ENCODE results near the gene SH3BP1. TPM values are rescaled to one million over a fixed set of nuclear protein-coding genes. Genes with fewer than 3 reads are reported as not detected.
"Not testable (repeated sequence)": the region's sequence is repeated elsewhere in the genome, so short reads cannot be mapped to it uniquely, and the experiment has no call there.

Gene SH3BP1
- polyA plus RNA-seq, 1 donor = 10.5 TPM

- peak; percentile 79 for DNase-seq (ENCODE audit: low read depth)
Observed at GRCh38 chr22:37633625-37634416, 5.6 kb upstream of the SH3BP1 start.

DNA sequence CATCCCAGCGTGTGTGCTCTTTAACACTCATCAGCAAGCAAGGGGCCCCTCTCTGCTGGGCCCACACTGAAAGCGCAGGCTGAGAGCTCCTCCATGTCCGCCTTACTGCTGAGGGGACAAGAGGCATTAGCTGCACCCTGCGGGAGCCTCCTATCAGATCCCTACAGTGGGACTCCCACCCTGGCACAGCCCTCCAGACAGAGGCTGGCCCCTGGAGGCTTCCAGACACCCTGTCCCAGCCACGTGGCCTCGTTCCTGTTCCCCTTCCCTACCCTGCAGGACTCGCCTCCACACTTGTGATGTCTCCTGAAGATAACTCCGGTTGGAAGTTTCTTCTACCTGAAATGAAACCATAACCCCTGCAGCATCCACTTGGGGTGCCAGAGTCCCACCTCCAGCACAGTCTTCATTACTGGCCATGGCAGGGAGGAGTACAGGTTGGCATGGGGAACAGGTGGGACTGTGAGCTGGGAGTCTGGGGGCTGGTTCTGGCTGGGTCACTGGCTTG is 5.0 kb upstream of the SH3BP1 start:
- DNase-seq (ENCODE audit: low read depth) = no peak

DNA sequence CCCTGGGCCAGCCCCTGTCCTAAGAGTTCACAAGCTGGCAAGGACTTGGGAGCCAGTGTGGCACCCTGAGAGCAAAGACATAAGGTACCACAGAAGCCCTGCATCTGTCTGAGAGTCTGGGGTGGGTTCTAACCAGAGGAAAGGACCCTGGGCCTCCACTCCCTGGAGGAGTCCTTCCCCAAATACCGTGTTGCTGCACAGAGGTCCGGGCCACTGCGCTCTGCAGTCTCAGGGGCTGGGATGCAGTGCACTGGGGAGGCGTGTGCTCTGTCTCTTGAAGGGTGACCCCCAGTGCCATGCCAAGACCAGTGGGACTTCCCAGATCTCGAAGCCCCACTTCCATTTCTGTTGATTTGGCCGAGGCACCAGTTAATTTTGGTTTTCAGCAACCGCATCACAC is 4.3 kb upstream of the SH3BP1 start:
- no peak for DNase-seq (ENCODE audit: low read depth)

GRCh38 chr22:37636186-37636948 is 3.1 kb upstream of the SH3BP1 start:
- no peak for DNase-seq (ENCODE audit: low read depth)

DNA sequence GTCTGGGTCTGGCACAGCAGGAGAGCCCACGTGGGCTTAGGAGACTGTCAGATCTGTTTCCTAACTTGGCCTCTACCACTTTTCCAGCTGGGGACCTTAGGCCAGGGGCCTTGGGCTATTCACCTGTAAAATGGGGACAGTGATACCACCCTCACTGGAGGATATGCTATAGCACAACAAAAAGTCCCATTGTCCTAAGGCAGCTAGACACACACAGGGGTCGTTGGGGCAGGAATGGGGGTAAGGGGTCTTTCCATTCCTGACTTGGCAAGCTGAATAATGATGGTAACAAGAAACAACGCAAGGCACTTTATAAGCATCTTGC is 2.6 kb upstream of the SH3BP1 start:
- DNase-seq (ENCODE audit: low read depth) = no peak

DNA sequence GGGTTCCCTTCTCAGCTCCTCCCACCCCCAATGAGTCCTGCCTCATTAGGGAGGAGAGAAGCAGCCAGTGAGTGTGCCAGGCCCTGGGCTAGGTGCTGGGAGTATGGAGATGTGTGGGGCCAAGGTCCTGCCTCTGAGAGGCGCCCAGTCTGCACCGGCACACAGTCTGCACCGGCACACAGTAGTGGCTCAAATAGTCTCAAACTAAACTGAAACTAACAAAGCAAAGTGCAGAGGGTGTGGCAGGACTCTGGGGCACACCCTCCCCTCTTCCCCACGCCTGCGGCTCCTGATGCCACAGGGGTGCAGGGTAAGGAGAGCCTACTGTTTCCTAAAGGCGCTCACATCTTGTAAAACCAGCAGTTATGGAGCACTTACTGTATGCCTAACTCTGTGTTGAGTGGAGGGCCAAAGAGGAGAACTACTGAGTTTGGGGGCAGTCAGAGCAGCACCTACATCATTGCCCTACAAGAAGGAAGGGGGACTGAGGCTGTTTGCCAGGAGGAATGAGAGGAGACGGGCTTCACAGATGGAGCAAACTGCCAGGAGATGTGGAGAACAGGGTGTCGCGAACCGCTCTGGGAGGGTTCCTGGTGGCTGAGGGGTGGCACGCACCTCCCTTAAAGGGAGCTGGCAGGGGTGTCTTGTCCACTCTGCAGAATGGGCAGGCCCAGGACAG is 939 bp upstream of the SH3BP1 start:
- DNase-seq (ENCODE audit: low read depth) = no peak

DNA sequence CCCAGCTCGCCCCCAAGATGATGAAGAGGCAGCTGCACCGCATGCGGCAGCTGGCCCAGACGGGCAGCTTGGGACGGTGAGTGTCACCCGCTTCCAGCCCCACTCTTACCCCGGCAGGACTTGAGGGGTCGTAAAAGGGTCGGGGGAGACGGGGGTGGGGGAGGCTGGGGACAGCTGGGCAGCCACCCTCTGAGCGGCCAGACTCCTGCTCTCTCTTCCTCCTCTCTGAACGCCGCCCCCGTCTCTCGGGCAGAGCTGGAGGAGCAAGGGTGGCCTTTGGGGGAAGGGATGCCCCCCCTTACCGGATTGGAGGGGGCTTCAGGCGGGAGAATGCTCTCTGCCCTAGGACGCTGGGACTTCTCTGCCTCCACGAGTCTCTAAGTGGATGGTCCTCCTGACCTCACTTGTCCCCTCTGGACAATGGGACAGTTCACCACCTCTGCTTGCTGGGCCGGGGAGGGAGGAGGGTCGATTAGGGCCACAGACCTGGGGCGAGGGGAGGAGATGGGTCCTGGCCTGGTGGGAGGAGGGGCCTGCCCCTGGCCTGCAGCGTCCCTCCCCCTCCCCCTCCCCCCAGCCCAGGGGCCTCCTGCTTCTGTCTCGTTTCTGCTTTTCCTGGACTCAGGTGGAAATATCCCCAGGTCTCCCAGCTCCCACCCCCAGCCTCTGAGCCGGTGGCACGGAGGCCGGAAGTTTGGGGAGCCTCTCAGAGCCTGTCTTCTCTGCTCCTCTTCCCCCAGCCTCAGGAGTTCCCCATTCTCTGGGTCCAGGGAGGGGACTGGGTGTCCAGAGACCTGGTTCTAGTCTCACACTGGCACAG is 512 bp downstream of the SH3BP1 start:
- no peak for DNase-seq (ENCODE audit: low read depth)

- DNase-seq (ENCODE audit: low read depth) = no peak
Observed at GRCh38 chr22:37640591-37641560, 1.4 kb downstream of the SH3BP1 start.

DNA sequence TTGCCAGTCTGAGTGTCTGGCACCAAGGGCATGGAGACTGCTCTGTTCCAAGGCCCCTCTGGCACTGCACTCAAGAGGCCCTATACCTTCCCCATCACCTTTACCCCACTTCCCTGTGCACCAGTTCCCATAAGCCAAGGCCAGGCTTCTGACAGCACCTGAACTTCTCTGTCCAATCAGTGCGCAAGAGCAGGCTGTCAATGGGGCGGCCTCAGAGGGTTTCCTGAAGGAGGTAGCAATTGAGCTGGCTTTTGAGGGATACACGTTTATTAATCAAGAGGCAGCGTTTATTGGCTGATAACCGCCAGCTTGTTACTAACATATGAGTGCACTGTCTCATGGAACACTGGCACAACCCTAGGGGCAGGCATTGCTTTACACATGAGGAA is 2.1 kb downstream of the SH3BP1 start:
- DNase-seq (ENCODE audit: low read depth) = no peak

GRCh38 chr22:37643225-37643847 is 3.9 kb downstream of the SH3BP1 start:
- no peak for DNase-seq (ENCODE audit: low read depth)

GRCh38 chr22:37647317-37647716 is 7.8 kb downstream of the SH3BP1 start:
- DNase-seq (ENCODE audit: low read depth) = no peak

DNA sequence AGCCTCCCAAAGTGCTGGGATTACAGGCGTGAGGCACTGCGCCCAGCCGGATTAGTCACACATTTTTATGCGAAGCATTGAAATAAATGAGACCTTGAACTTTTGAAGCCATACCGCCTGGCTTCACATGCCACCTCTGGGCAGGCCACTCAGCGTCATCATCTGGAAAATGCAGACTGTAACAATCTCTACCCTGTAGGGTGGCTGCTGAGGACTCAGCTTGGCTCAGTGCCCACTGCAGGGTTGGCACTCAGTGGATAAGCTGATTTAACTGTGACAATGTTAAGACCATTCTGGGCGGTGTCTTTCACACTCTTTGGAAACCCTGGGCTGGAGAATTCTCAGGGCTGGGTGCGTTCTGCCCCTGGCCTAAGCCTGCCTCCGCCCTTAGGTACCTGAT is 8.5 kb downstream of the SH3BP1 start:
- no peak for DNase-seq (ENCODE audit: low read depth)

GRCh38 chr22:37650463-37651136 is 11.1 kb downstream of the SH3BP1 start:
- no peak for DNase-seq (ENCODE audit: low read depth)

DNA sequence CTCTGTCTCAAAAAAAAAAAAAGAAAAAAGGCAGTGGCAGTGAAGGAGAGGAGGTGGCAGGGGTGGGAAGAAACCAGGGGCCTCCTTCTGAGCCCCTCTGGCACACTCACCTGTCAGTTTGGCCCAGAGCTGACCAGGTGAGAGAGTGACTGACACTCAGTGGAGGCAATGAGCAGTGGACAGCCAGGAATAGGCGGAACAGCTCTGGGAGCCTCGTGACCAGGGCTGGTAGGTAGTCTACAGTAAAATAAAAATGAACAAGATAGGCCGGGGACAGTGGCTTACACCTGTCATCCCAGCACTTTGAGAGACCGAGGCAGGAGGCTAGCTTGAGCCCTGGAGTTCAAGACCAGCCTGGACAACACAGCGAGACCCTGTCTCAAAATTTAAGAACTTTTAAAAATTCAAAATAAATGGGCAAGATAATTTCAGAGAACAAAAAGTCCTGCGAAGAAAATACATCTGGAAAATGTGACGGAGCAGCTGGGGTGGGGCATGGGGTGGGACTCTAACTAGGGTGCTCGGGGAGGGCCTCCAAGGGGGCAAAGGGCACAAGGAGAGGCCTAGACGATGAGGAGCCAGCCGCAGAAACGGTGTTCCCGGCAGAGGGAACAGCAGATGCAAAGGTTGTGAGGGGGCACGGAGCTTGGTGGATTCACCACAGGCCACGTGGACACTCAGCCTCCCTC is 15.2 kb downstream of the SH3BP1 start:
- DNase-seq (ENCODE audit: low read depth) = no peak

DNA sequence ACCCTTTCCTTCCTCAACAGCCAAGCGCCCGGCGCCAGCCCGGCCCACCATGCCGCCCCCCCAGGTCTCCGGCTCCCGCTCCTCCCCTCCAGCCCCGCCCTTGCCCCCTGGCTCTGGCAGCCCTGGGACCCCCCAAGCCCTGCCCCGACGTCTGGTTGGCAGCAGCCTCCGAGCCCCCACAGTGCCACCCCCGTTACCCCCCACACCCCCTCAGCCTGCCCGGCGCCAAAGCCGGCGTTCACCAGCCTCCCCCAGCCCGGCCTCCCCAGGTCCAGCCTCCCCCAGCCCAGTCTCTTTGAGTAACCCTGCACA is 15.7 kb downstream of the SH3BP1 start:
- no peak for DNase-seq (ENCODE audit: low read depth)

GRCh38 chr22:37656583-37656982 is 17.1 kb downstream of the SH3BP1 start:
- DNase-seq (ENCODE audit: low read depth) = not testable (repeated sequence)

DNA sequence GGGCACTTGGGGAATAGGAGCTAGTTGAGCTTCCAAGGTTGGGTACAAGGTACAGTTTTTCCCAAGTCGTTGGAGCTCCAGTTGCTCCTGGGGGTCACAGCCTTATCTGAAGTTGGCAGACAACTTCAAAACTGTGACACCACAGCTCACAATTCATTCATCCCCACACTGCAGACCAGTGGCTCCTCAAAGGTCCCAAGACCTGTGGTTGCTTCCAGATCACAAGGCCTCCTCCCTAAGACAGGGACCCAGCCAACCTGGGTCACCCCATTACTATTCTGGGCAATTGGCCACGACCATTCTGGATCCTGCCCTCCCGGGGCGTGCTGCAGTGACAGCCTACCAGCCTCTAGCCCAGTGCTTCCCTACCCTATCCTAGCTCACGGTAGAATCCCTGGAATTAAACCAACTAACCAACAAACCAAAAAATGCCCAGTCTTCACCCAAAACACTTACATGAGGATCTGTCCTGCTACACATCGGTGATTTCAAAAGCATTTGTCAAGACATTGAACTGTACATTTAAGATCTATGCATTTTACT is 18.2 kb downstream of the SH3BP1 start:
- no peak for DNase-seq (ENCODE audit: low read depth)

DNA sequence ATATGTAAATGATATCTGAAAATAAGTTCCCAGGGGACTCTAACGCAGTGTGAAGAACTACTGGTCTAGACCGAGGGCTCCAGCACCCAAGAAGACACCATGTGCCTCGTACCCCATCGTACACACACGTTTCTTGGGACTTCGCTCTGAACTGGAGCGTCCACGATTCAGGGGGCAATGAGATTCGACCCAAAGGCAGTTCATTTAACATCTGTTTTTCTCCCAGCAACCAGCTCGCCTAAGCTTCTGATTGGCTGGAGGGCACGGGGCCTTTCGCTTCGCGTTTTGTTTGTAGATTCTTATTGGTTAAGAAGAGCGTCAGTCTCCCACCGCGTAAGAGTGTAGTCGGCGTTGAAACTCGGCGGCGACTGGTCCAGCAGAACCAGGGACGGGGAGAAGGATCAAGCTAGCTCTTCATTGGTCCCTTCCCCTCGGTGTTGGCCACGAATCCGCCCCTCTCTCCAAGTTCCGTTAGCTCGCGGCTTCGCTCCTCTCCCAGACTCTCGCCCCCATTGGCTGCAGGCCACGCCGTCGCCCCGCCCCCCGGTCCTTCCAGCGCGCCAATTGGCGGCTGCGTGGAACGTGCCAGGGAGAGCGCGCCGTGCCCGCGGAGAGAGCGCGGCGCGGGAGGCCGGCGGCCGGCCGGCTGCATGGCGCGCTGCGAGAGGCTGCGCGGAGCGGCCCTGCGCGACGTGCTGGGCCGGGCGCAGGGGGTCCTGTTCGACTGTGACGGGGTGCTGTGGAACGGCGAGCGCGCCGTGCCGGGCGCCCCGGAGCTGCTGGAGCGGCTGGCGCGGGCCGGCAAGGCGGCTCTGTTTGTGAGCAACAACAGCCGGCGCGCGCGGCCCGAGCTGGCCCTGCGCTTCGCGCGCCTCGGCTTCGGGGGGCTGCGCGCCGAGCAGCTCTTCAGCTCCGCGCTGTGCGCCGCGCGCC is 18.9 kb downstream of the SH3BP1 start, which contains the start of gene PDXP:
PDXP (plus strand) TSS at position 591 of the 933 bp plus-strand sequence; CDS start at position 651, 60 bp downstream.
- peak; percentile 100 for DNase-seq (ENCODE audit: low read depth)

Data from forelimb muscle (tissue), 1 donor.